ENCODE measurements around the gene CAMSAP2. TPM values are rescaled to one million over a fixed set of nuclear protein-coding genes. Genes with fewer than 3 reads are reported as not detected.

The CAMSAP2 gene
- total RNA-seq, 6 experiments from 2014 or later = 30.2 to 35.6 (median 33.3) TPM

DNA sequence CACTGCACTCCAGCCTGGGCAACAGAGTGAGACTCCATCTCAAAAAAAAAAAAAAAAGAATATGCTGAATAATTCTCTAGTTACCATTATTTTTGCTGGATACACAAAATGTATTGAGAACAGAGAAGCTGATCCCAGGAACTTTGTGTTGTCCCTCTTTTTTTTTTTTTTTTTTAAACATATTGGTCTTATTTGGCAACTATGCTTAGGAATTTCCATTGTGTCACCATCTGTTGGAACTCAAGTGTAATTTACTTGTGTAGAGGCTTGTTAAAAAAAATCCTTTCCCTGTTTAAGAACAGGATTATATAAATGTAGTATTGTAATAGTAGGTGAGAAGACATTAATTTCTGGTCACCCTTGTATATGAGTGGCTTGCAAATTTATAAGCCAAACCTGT, 28.6 kb downstream of the CAMSAP2 start:
- TF ChIP-seq, protein P1, sequence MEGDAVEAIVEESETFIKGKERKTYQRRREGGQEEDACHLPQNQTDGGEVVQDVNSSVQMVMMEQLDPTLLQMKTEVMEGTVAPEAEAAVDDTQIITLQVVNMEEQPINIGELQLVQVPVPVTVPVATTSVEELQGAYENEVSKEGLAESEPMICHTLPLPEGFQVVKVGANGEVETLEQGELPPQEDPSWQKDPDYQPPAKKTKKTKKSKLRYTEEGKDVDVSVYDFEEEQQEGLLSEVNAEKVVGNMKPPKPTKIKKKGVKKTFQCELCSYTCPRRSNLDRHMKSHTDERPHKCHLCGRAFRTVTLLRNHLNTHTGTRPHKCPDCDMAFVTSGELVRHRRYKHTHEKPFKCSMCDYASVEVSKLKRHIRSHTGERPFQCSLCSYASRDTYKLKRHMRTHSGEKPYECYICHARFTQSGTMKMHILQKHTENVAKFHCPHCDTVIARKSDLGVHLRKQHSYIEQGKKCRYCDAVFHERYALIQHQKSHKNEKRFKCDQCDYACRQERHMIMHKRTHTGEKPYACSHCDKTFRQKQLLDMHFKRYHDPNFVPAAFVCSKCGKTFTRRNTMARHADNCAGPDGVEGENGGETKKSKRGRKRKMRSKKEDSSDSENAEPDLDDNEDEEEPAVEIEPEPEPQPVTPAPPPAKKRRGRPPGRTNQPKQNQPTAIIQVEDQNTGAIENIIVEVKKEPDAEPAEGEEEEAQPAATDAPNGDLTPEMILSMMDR (IDR thresholded peaks at IDR 0.05) = no peak
- peaks cover 21% of the 10 kb centered on the region for H3K4me1 Mint-ChIP-seq (ENCODE audit: low read depth)
- DNase-seq = no peak
- no peaks in the 10 kb centered on the region for H3K27me3 Mint-ChIP-seq (ENCODE audit: insufficient read depth)
- H3K4me3 Mint-ChIP-seq = no peak overlapping the region
- H3K36me3 Mint-ChIP-seq (ENCODE audit: low read depth) = peaks cover 41% of the 10 kb centered on the region
- no peaks in the 10 kb centered on the region for H3K9me3 Mint-ChIP-seq
- no peak overlapping the region for H3K27ac Mint-ChIP-seq

DNA sequence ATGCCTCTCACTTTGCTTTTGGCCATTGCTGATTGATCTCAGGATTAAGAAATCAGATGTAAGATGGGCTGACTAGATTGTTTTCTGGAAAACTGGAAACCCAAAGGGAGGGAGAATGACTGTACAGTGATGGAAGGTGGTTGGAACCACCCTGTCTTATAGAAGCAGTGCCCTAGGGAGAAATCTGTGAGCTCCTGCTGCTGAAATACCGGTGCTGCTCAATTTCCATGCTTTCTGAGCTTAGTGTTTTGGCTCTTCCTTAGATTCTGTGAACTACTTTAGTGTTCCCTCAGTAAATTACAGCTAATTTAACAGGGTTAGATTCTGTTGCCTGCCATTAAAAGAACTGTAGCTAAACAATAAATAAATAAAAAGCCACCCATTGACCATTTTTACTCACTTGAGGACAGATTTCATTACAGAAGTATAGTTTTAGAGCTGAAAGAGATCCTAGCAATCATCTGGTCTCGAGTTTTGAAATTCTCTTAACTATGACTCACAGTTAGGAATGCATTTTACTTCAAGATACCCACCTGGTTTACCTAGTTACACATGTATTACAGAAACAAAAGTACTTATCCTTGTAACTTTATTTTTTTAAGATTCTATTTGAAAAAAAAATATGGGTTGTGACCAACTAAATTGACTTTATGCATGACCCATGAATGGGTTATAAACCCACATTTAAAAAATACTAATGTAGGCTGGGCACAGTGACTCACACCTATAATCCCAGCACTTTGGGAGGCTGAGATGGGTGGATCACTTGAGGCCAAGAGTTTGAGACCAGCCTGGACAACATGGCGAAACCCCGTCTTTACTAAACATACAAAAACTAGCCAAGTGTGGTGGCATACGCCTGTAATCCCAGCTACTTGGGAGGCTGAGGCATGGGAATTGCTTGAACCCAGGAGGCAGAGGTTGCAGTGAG, 33.2 kb downstream of the CAMSAP2 start:
- no peaks in the 10 kb centered on the region for H3K27me3 Mint-ChIP-seq (ENCODE audit: insufficient read depth)
- H3K4me3 Mint-ChIP-seq = no peak overlapping the region
- peak overlapping the region; percentile 27 for H3K27ac Mint-ChIP-seq

DNA sequence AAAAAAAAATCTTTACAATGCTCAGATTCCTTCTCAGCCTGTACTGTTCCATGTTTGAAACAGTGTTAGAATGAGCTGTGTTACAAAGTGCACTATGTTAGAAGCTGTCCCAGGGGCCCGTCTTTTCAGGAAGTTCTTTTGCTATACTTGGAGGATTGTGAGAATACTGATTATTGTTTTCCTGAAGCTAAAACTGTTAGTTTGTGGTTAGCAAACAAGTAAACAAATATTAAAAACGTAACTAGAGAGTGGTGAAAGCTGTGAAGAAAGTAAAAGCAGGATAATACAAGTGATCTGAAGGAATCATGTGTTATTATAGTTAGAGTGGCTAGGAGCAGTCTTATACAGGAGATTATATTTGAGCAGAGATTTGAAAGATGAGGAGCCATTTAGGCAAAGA, 35.6 kb downstream of the CAMSAP2 start:
- Mint-ChIP-seq H3K4me3 (no peak overlapping the region; the same call in 1 of the 2 replicates), H3K36me3 (ENCODE audit: low read depth) (peaks cover 24% of the 10 kb centered on the region), H3K9me3 (no peaks in the 10 kb centered on the region), H3K27ac (peak overlapping the region; percentile 35; the same call in 1 of the 2 replicates), H3K27me3 (ENCODE audit: insufficient read depth) (no peaks in the 10 kb centered on the region), H3K4me1 (ENCODE audit: low read depth) (peaks cover 59% of the 10 kb centered on the region)
- no peak for DNase-seq
- TF ChIP-seq, protein P1 (IDR thresholded peaks at IDR 0.05) = no peak

More for the DNA sequence above, 33.2 kb downstream of the CAMSAP2 start:
- Mint-ChIP-seq H3K4me1 (ENCODE audit: low read depth) (peaks cover 45% of the 10 kb centered on the region), H3K9me3 (no peaks in the 10 kb centered on the region), H3K36me3 (ENCODE audit: low read depth) (peaks cover 39% of the 10 kb centered on the region)
- no peak for DNase-seq
- TF ChIP-seq, protein P1 (IDR thresholded peaks at IDR 0.05) = no peak

DNA sequence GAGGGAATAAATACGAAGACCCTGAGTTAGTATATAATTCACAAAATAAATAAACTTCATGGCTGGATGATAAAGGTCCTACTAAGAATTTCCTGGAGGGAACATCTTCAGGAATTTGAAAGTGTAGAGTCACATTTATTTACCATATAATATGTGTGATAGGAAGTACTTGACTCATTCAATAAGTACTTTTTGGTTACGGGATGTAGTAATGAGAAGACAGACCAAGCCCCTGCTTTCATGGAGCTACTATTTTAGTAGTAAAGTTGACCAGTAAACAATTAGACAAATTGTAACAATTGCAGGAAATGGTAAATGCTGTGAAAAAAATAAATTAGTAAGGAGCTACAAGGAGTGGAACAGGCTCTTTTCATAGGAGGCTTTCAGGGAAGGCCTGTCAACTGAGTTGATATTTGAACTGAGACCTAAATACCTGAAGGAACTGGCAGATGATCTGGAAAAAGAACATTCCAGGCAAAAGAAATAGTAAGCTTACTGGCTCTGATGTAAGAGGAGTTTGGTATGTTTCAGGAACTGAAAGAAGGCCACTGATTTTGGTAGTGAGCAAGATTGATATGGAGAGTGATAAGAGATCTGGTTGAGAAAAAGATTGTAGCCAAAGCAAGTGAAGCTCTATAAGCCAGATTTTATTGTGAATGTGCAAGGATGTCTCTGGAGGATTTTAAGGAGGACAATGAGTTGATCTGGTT, 36.2 kb downstream of the CAMSAP2 start:
- Mint-ChIP-seq H3K4me1 (ENCODE audit: low read depth) (peaks cover 63% of the 10 kb centered on the region), H3K27me3 (ENCODE audit: insufficient read depth) (no peaks in the 10 kb centered on the region), H3K4me3 (peak overlapping the region; percentile 9), H3K36me3 (ENCODE audit: low read depth) (peaks cover 18% of the 10 kb centered on the region), H3K27ac (peak overlapping the region; percentile 46), H3K9me3 (no peaks in the 10 kb centered on the region)
- TF ChIP-seq, protein P1 (IDR thresholded peaks at IDR 0.05) = no peak
- DNase-seq = no peak

DNA sequence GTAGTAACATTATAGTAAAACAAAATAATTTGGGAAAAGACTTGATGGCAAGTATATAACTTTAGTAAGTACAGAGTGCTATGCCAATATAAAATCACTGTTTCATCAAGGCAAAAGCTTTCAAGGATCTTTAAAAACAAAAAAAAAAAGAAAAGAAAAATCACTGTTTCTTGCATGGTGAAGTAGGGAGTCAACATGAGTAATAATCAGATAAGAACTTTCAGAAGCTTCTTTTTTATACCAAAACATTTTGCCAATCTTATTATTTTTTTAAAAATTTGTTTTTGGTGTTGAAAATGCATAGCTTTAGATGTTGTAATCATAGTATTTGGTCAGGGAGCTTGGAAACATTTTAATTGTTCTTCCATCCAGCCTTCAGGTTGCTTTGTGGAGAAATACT, 37.2 kb downstream of the CAMSAP2 start:
- no peak for DNase-seq

More for the DNA sequence above, 37.2 kb downstream of the CAMSAP2 start:
- H3K9me3 Mint-ChIP-seq = no peaks in the 10 kb centered on the region
- H3K27me3 Mint-ChIP-seq (ENCODE audit: insufficient read depth) = no peaks in the 10 kb centered on the region
- H3K27ac Mint-ChIP-seq = peak overlapping the region; percentile 77
- peaks cover 69% of the 10 kb centered on the region for H3K4me1 Mint-ChIP-seq (ENCODE audit: low read depth)
- H3K36me3 Mint-ChIP-seq (ENCODE audit: low read depth) = peaks cover 13% of the 10 kb centered on the region
- TF ChIP-seq, protein P1 (IDR thresholded peaks at IDR 0.05) = no peak
- peak overlapping the region; percentile 32; the same call in 1 of the 2 replicates for H3K4me3 Mint-ChIP-seq

All from HFFc6 (cell line).